ENCODE data around the gene ACTL8.

The ACTL8 gene

GRCh38 chr1:17755120-17755519 lies at the start of gene ACTL8:
TSS of gene ACTL8 (plus strand) at chr1:17755333. CDS start at chr1:17823009, 67,676 bp downstream.
- Histone ChIP-seq H3K36me3 (ENCODE audit: control insufficient read depth, insufficient read depth, low read length) (no peaks in the 10 kb centered on the region), H3K9ac (ENCODE audit: low read depth, low read length) (no peak within 1 kb of the TSS), H3K4me3 (ENCODE audit: low read depth, low read length) (no peak within 1 kb of the TSS), H3K4me1 (ENCODE audit: control insufficient read depth, insufficient read depth, low read length) (no peaks in the 10 kb centered on the region), H3K27me3 (ENCODE audit: control insufficient read depth, insufficient read depth, low read length) (peaks cover 2% of the 10 kb centered on the region), H3K9me3 (ENCODE audit: control insufficient read depth, insufficient read depth, low read length) (peaks cover 30% of the 10 kb centered on the region)

GRCh38 chr1:17706445-17706844 lies 48.7 kb upstream of the ACTL8 start:
- Histone ChIP-seq H3K9me3 (ENCODE audit: control insufficient read depth, insufficient read depth, low read length) (no peaks in the 10 kb centered on the region), H3K9ac (ENCODE audit: low read depth, low read length) (no peak overlapping the region), H3K4me3 (ENCODE audit: low read depth, low read length) (no peak overlapping the region), H3K36me3 (ENCODE audit: control insufficient read depth, insufficient read depth, low read length) (no peaks in the 10 kb centered on the region), H3K27me3 (ENCODE audit: control insufficient read depth, insufficient read depth, low read length) (no peaks in the 10 kb centered on the region), H3K4me1 (ENCODE audit: control insufficient read depth, insufficient read depth, low read length) (no peaks in the 10 kb centered on the region)

GRCh38 chr1:17709981-17710380 lies 45.2 kb upstream of the ACTL8 start:
- no peak overlapping the region for H3K9ac ChIP-seq (ENCODE audit: low read depth, low read length)
- no peaks in the 10 kb centered on the region for H3K4me1 ChIP-seq (ENCODE audit: control insufficient read depth, insufficient read depth, low read length)
- no peaks in the 10 kb centered on the region for H3K27me3 ChIP-seq (ENCODE audit: control insufficient read depth, insufficient read depth, low read length)
- no peaks in the 10 kb centered on the region for H3K36me3 ChIP-seq (ENCODE audit: control insufficient read depth, insufficient read depth, low read length)
- no peak overlapping the region for H3K4me3 ChIP-seq (ENCODE audit: low read depth, low read length)
- no peaks in the 10 kb centered on the region for H3K9me3 ChIP-seq (ENCODE audit: control insufficient read depth, insufficient read depth, low read length)

GRCh38 chr1:17710889-17711576 lies 44.1 kb upstream of the ACTL8 start:
- H3K9me3 ChIP-seq (ENCODE audit: control insufficient read depth, insufficient read depth, low read length), result no peaks in the 10 kb centered on the region
- no peaks in the 10 kb centered on the region for H3K4me1 ChIP-seq (ENCODE audit: control insufficient read depth, insufficient read depth, low read length)
- no peak overlapping the region for H3K9ac ChIP-seq (ENCODE audit: low read depth, low read length)
- H3K27me3 ChIP-seq (ENCODE audit: control insufficient read depth, insufficient read depth, low read length), result no peaks in the 10 kb centered on the region
- no peak overlapping the region for H3K4me3 ChIP-seq (ENCODE audit: low read depth, low read length)
- no peaks in the 10 kb centered on the region for H3K36me3 ChIP-seq (ENCODE audit: control insufficient read depth, insufficient read depth, low read length)

- Histone ChIP-seq H3K4me1 (ENCODE audit: control insufficient read depth, insufficient read depth, low read length) (no peaks in the 10 kb centered on the region), H3K36me3 (ENCODE audit: control insufficient read depth, insufficient read depth, low read length) (no peaks in the 10 kb centered on the region), H3K9ac (ENCODE audit: low read depth, low read length) (no peak overlapping the region), H3K9me3 (ENCODE audit: control insufficient read depth, insufficient read depth, low read length) (no peaks in the 10 kb centered on the region), H3K27me3 (ENCODE audit: control insufficient read depth, insufficient read depth, low read length) (no peaks in the 10 kb centered on the region), H3K4me3 (ENCODE audit: low read depth, low read length) (no peak overlapping the region)
Observed at GRCh38 chr1:17711577-17711910, 43.6 kb upstream of the ACTL8 start.

GRCh38 chr1:17711941-17712340 lies 43.2 kb upstream of the ACTL8 start:
- Histone ChIP-seq H3K36me3 (ENCODE audit: control insufficient read depth, insufficient read depth, low read length) (no peaks in the 10 kb centered on the region), H3K4me1 (ENCODE audit: control insufficient read depth, insufficient read depth, low read length) (no peaks in the 10 kb centered on the region), H3K27me3 (ENCODE audit: control insufficient read depth, insufficient read depth, low read length) (no peaks in the 10 kb centered on the region), H3K9ac (ENCODE audit: low read depth, low read length) (no peak overlapping the region), H3K9me3 (ENCODE audit: control insufficient read depth, insufficient read depth, low read length) (no peaks in the 10 kb centered on the region), H3K4me3 (ENCODE audit: low read depth, low read length) (no peak overlapping the region)

- Histone ChIP-seq H3K9ac (ENCODE audit: low read depth, low read length) (no peak overlapping the region), H3K36me3 (ENCODE audit: control insufficient read depth, insufficient read depth, low read length) (no peaks in the 10 kb centered on the region), H3K27me3 (ENCODE audit: control insufficient read depth, insufficient read depth, low read length) (no peaks in the 10 kb centered on the region), H3K4me1 (ENCODE audit: control insufficient read depth, insufficient read depth, low read length) (no peaks in the 10 kb centered on the region), H3K9me3 (ENCODE audit: control insufficient read depth, insufficient read depth, low read length) (no peaks in the 10 kb centered on the region), H3K4me3 (ENCODE audit: low read depth, low read length) (no peak overlapping the region)
Observed at GRCh38 chr1:17713993-17714392, 41.1 kb upstream of the ACTL8 start.

- no peak overlapping the region for H3K4me3 ChIP-seq (ENCODE audit: low read depth, low read length)
- H3K4me1 ChIP-seq (ENCODE audit: control insufficient read depth, insufficient read depth, low read length), result no peaks in the 10 kb centered on the region
- no peak overlapping the region for H3K9ac ChIP-seq (ENCODE audit: low read depth, low read length)
Observed at GRCh38 chr1:17717594-17718535, 37.3 kb upstream of the ACTL8 start.

GRCh38 chr1:17719874-17720273 lies 35.3 kb upstream of the ACTL8 start:
- Histone ChIP-seq H3K4me3 (ENCODE audit: low read depth, low read length) (no peak overlapping the region), H3K4me1 (ENCODE audit: control insufficient read depth, insufficient read depth, low read length) (no peaks in the 10 kb centered on the region), H3K36me3 (ENCODE audit: control insufficient read depth, insufficient read depth, low read length) (no peaks in the 10 kb centered on the region), H3K9ac (ENCODE audit: low read depth, low read length) (no peak overlapping the region), H3K27me3 (ENCODE audit: control insufficient read depth, insufficient read depth, low read length) (no peaks in the 10 kb centered on the region), H3K9me3 (ENCODE audit: control insufficient read depth, insufficient read depth, low read length) (no peaks in the 10 kb centered on the region)

More at GRCh38 chr1:17717594-17718535, 37.3 kb upstream of the ACTL8 start:
- Histone ChIP-seq H3K27me3 (ENCODE audit: control insufficient read depth, insufficient read depth, low read length) (no peaks in the 10 kb centered on the region), H3K36me3 (ENCODE audit: control insufficient read depth, insufficient read depth, low read length) (no peaks in the 10 kb centered on the region), H3K9me3 (ENCODE audit: control insufficient read depth, insufficient read depth, low read length) (no peaks in the 10 kb centered on the region)

- no peak overlapping the region for H3K4me3 ChIP-seq (ENCODE audit: low read depth, low read length)
- H3K36me3 ChIP-seq (ENCODE audit: control insufficient read depth, insufficient read depth, low read length), result no peaks in the 10 kb centered on the region
- no peak overlapping the region for H3K9ac ChIP-seq (ENCODE audit: low read depth, low read length)
- H3K9me3 ChIP-seq (ENCODE audit: control insufficient read depth, insufficient read depth, low read length), result no peaks in the 10 kb centered on the region
- no peaks in the 10 kb centered on the region for H3K27me3 ChIP-seq (ENCODE audit: control insufficient read depth, insufficient read depth, low read length)
- H3K4me1 ChIP-seq (ENCODE audit: control insufficient read depth, insufficient read depth, low read length), result no peaks in the 10 kb centered on the region
Observed at GRCh38 chr1:17721444-17721843, 33.7 kb upstream of the ACTL8 start.

GRCh38 chr1:17723684-17724083 lies 31.4 kb upstream of the ACTL8 start:
- H3K36me3 ChIP-seq (ENCODE audit: control insufficient read depth, insufficient read depth, low read length), result no peaks in the 10 kb centered on the region
- H3K4me1 ChIP-seq (ENCODE audit: control insufficient read depth, insufficient read depth, low read length), result no peaks in the 10 kb centered on the region
- no peak overlapping the region for H3K4me3 ChIP-seq (ENCODE audit: low read depth, low read length)
- H3K9me3 ChIP-seq (ENCODE audit: control insufficient read depth, insufficient read depth, low read length), result no peaks in the 10 kb centered on the region
- H3K27me3 ChIP-seq (ENCODE audit: control insufficient read depth, insufficient read depth, low read length), result no peaks in the 10 kb centered on the region
- no peak overlapping the region for H3K9ac ChIP-seq (ENCODE audit: low read depth, low read length)

- Histone ChIP-seq H3K4me1 (ENCODE audit: control insufficient read depth, insufficient read depth, low read length) (no peaks in the 10 kb centered on the region), H3K9ac (ENCODE audit: low read depth, low read length) (no peak overlapping the region), H3K36me3 (ENCODE audit: control insufficient read depth, insufficient read depth, low read length) (no peaks in the 10 kb centered on the region), H3K4me3 (ENCODE audit: low read depth, low read length) (no peak overlapping the region), H3K9me3 (ENCODE audit: control insufficient read depth, insufficient read depth, low read length) (no peaks in the 10 kb centered on the region), H3K27me3 (ENCODE audit: control insufficient read depth, insufficient read depth, low read length) (no peaks in the 10 kb centered on the region)
Observed at GRCh38 chr1:17724150-17724549, 31.0 kb upstream of the ACTL8 start.
